ENCODE measurements around the gene DGKB. TPM values are rescaled to one million over a fixed set of nuclear protein-coding genes. Genes with fewer than 3 reads are reported as not detected.

DGKB gene
- total RNA-seq, 4 donors from 2014 or later: 0.40 to 3.8 (median 0.82) TPM; not detected in 1

DNA sequence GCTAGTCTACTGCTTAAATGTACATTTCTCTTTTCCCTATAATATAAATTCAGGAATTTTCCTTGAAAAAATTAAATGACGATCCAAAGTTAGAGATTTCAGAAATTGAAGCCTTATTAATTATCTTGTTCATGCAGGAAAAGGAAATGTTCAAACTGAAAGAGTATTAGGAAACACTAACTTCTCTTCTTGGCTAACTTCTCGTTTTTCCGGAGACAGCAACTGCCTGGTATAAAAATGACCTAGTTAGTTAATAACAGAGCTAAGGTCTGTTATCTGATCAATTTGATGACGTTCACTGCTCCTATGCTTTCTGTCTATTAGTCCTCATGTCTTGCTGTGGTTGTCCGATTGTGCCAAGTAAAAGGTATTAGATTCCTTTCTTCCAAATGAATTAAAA lies 212.5 kb downstream of the DGKB start:
- no peak for TF ChIP-seq POLR2AphosphoS5 (IDR thresholded peaks at IDR 0.05)
- TF ChIP-seq POLR2A (IDR thresholded peaks at IDR 0.05): no peak
- TF ChIP-seq EP300 (IDR thresholded peaks at IDR 0.05; ENCODE audit: low read depth): no peak
- TF ChIP-seq, protein P1, sequence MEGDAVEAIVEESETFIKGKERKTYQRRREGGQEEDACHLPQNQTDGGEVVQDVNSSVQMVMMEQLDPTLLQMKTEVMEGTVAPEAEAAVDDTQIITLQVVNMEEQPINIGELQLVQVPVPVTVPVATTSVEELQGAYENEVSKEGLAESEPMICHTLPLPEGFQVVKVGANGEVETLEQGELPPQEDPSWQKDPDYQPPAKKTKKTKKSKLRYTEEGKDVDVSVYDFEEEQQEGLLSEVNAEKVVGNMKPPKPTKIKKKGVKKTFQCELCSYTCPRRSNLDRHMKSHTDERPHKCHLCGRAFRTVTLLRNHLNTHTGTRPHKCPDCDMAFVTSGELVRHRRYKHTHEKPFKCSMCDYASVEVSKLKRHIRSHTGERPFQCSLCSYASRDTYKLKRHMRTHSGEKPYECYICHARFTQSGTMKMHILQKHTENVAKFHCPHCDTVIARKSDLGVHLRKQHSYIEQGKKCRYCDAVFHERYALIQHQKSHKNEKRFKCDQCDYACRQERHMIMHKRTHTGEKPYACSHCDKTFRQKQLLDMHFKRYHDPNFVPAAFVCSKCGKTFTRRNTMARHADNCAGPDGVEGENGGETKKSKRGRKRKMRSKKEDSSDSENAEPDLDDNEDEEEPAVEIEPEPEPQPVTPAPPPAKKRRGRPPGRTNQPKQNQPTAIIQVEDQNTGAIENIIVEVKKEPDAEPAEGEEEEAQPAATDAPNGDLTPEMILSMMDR (IDR thresholded peaks at IDR 0.05): no peak
- in situ Hi-C loops (cut with MboI; ENCODE audit: low pct_ligation_motif_present in 1 of 4, low pct_unique_long_range_greater_than_20kb in 1 of 4, low sequenced_read_pairs in 3 of 4): loop anchor here (5.0 to 25.0 kb wide), 2 partner anchors 1403 to 1408 kb away; no protein-coding TSS in a partner anchor
- H3K4me3 ChIP-seq: no peak overlapping the region
- 61 to 66% methylated on average over 5 of the region's 5 CpGs for WGBS, 2 donors (ENCODE audit: low coverage in 1 of 2)
- no peaks in the 10 kb centered on the region for H3K9me3 ChIP-seq
- H3K27ac ChIP-seq: no peak overlapping the region
- no peak for DNase-seq
- peaks cover 0 to 4% (median 0%) of the 10 kb centered on the region in 4 donors for H3K4me1 ChIP-seq
- intact Hi-C loops (cut with DNase I; ENCODE audit: low total_unique reads): loop anchor here (10.0 kb wide), 1 partner anchor 1405 kb away; no protein-coding TSS in a partner anchor
- H3K36me3 ChIP-seq: no peaks in the 10 kb centered on the region
- no peaks in the 10 kb centered on the region for H3K27me3 ChIP-seq

DNA sequence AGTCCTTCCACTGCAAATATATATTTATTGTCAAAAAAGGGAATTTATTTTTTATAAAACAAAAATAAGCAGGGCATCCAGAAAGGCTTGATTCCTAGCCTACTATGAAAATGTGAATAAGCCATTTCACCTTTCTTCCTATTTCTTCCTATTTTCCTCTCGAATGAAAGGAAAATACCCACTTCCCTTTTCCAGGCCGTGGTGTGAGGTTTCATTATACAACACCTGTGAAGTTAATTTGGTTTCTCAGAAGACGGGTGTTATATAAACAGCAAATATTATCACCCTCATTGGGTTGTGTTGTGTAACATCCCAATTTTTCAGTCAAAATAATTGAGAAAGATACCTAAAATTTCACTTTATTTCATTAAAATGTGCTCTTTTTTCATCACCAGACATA lies 214.3 kb downstream of the DGKB start:
- DNase-seq: no peak
- intact Hi-C loops (cut with DNase I; ENCODE audit: low total_unique reads) (no loop called here), in situ Hi-C loops (cut with MboI; ENCODE audit: low pct_ligation_motif_present in 1 of 4, low pct_unique_long_range_greater_than_20kb in 1 of 4, low sequenced_read_pairs in 3 of 4) (loop anchor here in 3 of 4 donors (25.0 kb wide), 1 partner anchor 1401 kb away; no protein-coding TSS in a partner anchor)
- no peak overlapping the region for H3K4me3 ChIP-seq
- no peaks in the 10 kb centered on the region for H3K36me3 ChIP-seq
- H3K27ac ChIP-seq: no peak overlapping the region
- H3K9me3 ChIP-seq: no peaks in the 10 kb centered on the region
- TF ChIP-seq, protein P1 (IDR thresholded peaks at IDR 0.05): no peak
- TF ChIP-seq EP300 (IDR thresholded peaks at IDR 0.05; ENCODE audit: low read depth) (no peak), POLR2A (IDR thresholded peaks at IDR 0.05) (no peak), POLR2AphosphoS5 (IDR thresholded peaks at IDR 0.05) (no peak)
- H3K27me3 ChIP-seq: no peaks in the 10 kb centered on the region
- WGBS, 2 donors (ENCODE audit: low coverage in 1 of 2): 27 to 33% methylated on average over 3 of the region's 3 CpGs
- peaks cover 0 to 4% (median 0%) of the 10 kb centered on the region in 4 donors for H3K4me1 ChIP-seq

- in situ Hi-C loops (cut with MboI; ENCODE audit: low pct_ligation_motif_present in 1 of 4, low pct_unique_long_range_greater_than_20kb in 1 of 4, low sequenced_read_pairs in 3 of 4) (loop anchor here in 3 of 4 donors (25.0 kb wide), 1 partner anchor 1400 kb away; no protein-coding TSS in a partner anchor), intact Hi-C loops (cut with DNase I; ENCODE audit: low total_unique reads) (no loop called here)
- peaks cover 0 to 4% (median 0%) of the 10 kb centered on the region in 4 donors for H3K4me1 ChIP-seq
- H3K27ac ChIP-seq: no peak overlapping the region
- no peak for DNase-seq
- no peaks in the 10 kb centered on the region for H3K9me3 ChIP-seq
- TF ChIP-seq EP300 (IDR thresholded peaks at IDR 0.05; ENCODE audit: low read depth): no peak
- no peak for TF ChIP-seq POLR2AphosphoS5 (IDR thresholded peaks at IDR 0.05)
- TF ChIP-seq, protein P1 (IDR thresholded peaks at IDR 0.05): no peak
- TF ChIP-seq POLR2A (IDR thresholded peaks at IDR 0.05): no peak
- no peak overlapping the region for H3K4me3 ChIP-seq
- H3K27me3 ChIP-seq: no peaks in the 10 kb centered on the region
- no peaks in the 10 kb centered on the region for H3K36me3 ChIP-seq
- 17 to 36% methylated on average over 3 of the region's 3 CpGs for WGBS, 2 donors (ENCODE audit: low coverage in 1 of 2)
Measured at GRCh38 chr7:14687777-14688176, 214.8 kb downstream of the DGKB start.

DNA sequence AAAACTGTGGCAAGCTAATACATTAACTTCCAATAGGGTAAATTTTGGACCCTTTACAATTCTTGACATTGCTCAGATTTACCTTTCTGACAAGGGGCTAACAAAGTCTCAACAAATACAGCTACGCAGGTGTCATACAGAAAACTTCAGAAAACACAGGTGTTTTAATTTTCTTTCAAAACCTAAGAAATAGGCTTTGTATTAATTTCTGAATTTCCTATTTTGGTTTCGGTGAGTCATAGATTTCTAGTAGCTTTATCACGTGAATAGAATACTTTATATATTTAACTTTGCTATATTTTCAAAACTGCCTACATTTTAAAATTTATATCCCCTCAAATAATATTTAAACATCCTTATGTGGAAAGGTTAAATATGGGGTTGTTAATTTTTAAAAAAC lies 215.3 kb downstream of the DGKB start:
- Histone ChIP-seq H3K4me1 (peaks cover 0 to 4% (median 0%) of the 10 kb centered on the region in 4 donors), H3K9me3 (no peaks in the 10 kb centered on the region), H3K36me3 (no peaks in the 10 kb centered on the region), H3K27ac (no peak overlapping the region), H3K4me3 (no peak overlapping the region), H3K27me3 (no peaks in the 10 kb centered on the region)
- TF ChIP-seq EP300 (IDR thresholded peaks at IDR 0.05; ENCODE audit: low read depth) (no peak), POLR2AphosphoS5 (IDR thresholded peaks at IDR 0.05) (no peak), POLR2A (IDR thresholded peaks at IDR 0.05) (no peak)
- TF ChIP-seq, protein P1 (IDR thresholded peaks at IDR 0.05): no peak
- WGBS, 2 donors (ENCODE audit: low coverage in 1 of 2): 65 to 88% methylated on average over 3 of the region's 3 CpGs
- in situ Hi-C loops (cut with MboI; ENCODE audit: low pct_ligation_motif_present in 1 of 4, low pct_unique_long_range_greater_than_20kb in 1 of 4, low sequenced_read_pairs in 3 of 4): loop anchor here in 3 of 4 donors (25.0 kb wide), 1 partner anchor 1400 kb away; no protein-coding TSS in a partner anchor
- intact Hi-C loops (cut with DNase I; ENCODE audit: low total_unique reads): no loop called here
- no peak for DNase-seq
